Activated CD4-positive, alpha-beta memory T cell treated with anti-CD3 and anti-CD28 coated beads, Interleukin-2, amount 10 ng/mL, durations not matched to agents 7 days and 5 days (primary cell): Measurements from ENCODE around the gene YLPM1. TPM values are rescaled to one million over a fixed set of nuclear protein-coding genes. Genes with fewer than 3 reads are reported as not detected.

ENCODE experiments used
- CTCF ChIA-PET: fragments of 350-600 bp; sonication (Branson Sonifier 250); formaldehyde crosslinking; loops from one replicate; lab custom pipeline; 2021; ENCODE audit warnings: antibody characterized with exemption, inconsistent platforms; lab: Charles Lee
- POLR2A ChIA-PET: fragments of 350-600 bp; sonication (Branson Sonifier 250); formaldehyde crosslinking; loops from one replicate; lab custom pipeline; 2021; ENCODE audit warnings: antibody characterized with exemption; lab: Charles Lee
- DNase-seq: peaks from one replicate; pipeline ENCODE4 v3.0.0-alpha.2; 2020
- H3K27ac Mint-ChIP-seq: one replicate; pipeline ENCODE4 v1.8.0; 2021; ENCODE audit warnings: mild to moderate bottlenecking, mixed read lengths
- H3K27me3 Mint-ChIP-seq: one replicate; pipeline ENCODE4 v1.8.0; 2021; ENCODE audit warnings: mixed read lengths
- H3K36me3 Mint-ChIP-seq: one replicate; pipeline ENCODE4 v1.8.0; 2021; ENCODE audit warnings: low read depth, mixed read lengths
- H3K4me1 Mint-ChIP-seq: one replicate; pipeline ENCODE4 v1.8.0; 2021; ENCODE audit warnings: mixed read lengths
- H3K4me3 Mint-ChIP-seq: one replicate; pipeline ENCODE4 v1.8.0; 2021; ENCODE audit warnings: mild to moderate bottlenecking, mixed read lengths
- H3K9me3 Mint-ChIP-seq: one replicate; pipeline ENCODE4 v1.8.0; 2021; ENCODE audit warnings: mixed read lengths
- total RNA-seq, 2 experiments: library from RNA; stranded (reverse); gene quantifications; one replicate each; pipeline ENCODE4 v1.2.3, GENCODE V29; 2021

The YLPM1 gene
- total RNA-seq, 2 experiments from 2014 or later = 52.3 to 55.4 TPM

GRCh38 chr14:74799765-74800164, 36.6 kb downstream of the YLPM1 start:
- POLR2A ChIA-PET = interaction anchor here (1.0 kb wide), 1 partner anchor 37 kb away, joined by 4 read pairs; the partner anchor contains the start of gene YLPM1

GRCh38 chr14:74800780-74801179, 37.7 kb downstream of the YLPM1 start:
- H3K27ac Mint-ChIP-seq = no peak overlapping the region
- H3K4me3 Mint-ChIP-seq = no peak overlapping the region
- H3K9me3 Mint-ChIP-seq = no peaks in the 10 kb centered on the region
- peaks cover 48% of the 10 kb centered on the region for H3K36me3 Mint-ChIP-seq
- POLR2A ChIA-PET = interaction anchor here (1.0 kb wide), 1 partner anchor 38 kb away, joined by 4 read pairs; the partner anchor contains the start of gene YLPM1
- no peak for DNase-seq
- no peaks in the 10 kb centered on the region for H3K4me1 Mint-ChIP-seq
- CTCF ChIA-PET = interaction anchor here (1.0 kb wide), 1 partner anchor 10 kb away, joined by 3 read pairs; no protein-coding TSS in a partner anchor
- H3K27me3 Mint-ChIP-seq = no peaks in the 10 kb centered on the region

More at GRCh38 chr14:74799765-74800164, 36.6 kb downstream of the YLPM1 start:
- Mint-ChIP-seq H3K9me3 (no peaks in the 10 kb centered on the region), H3K36me3 (peaks cover 57% of the 10 kb centered on the region), H3K27ac (no peak overlapping the region), H3K4me1 (no peaks in the 10 kb centered on the region), H3K4me3 (no peak overlapping the region), H3K27me3 (no peaks in the 10 kb centered on the region)
- no peak for DNase-seq
- CTCF ChIA-PET = no interaction called here

- no peaks in the 10 kb centered on the region for H3K9me3 Mint-ChIP-seq
- H3K27ac Mint-ChIP-seq = no peak overlapping the region
- DNase-seq = no peak
- H3K4me3 Mint-ChIP-seq = no peak overlapping the region
- POLR2A ChIA-PET = no interaction called here
- no peaks in the 10 kb centered on the region for H3K27me3 Mint-ChIP-seq
- CTCF ChIA-PET = no interaction called here
- H3K36me3 Mint-ChIP-seq = peaks cover 44% of the 10 kb centered on the region
- H3K4me1 Mint-ChIP-seq = no peaks in the 10 kb centered on the region
Observed at GRCh38 chr14:74801396-74801795, 38.3 kb downstream of the YLPM1 start.

- ChIA-PET CTCF (interaction anchor here (0.7 to 3.6 kb wide), 7 partner anchors 8 to 197 kb away, joined by 3 to 16 read pairs (median 3); partner anchors contain the start of genes AREL1, FCF1 and LTBP2), POLR2A (interaction anchor here (1.1 kb wide), 1 partner anchor 195 kb away, joined by 3 read pairs; no protein-coding TSS in a partner anchor)
- no peaks in the 10 kb centered on the region for H3K9me3 Mint-ChIP-seq
- no peaks in the 10 kb centered on the region for H3K4me1 Mint-ChIP-seq
- peaks cover 36% of the 10 kb centered on the region for H3K36me3 Mint-ChIP-seq
- no peaks in the 10 kb centered on the region for H3K27me3 Mint-ChIP-seq
- peak; percentile 42 for DNase-seq
- H3K27ac Mint-ChIP-seq = peak overlapping the region; percentile 17
- no peak overlapping the region for H3K4me3 Mint-ChIP-seq
Observed at GRCh38 chr14:74804219-74804825, 41.2 kb downstream of the YLPM1 start.

GRCh38 chr14:74807853-74808545, 44.9 kb downstream of the YLPM1 start:
- CTCF ChIA-PET = no interaction called here
- POLR2A ChIA-PET = no interaction called here
- no peaks in the 10 kb centered on the region for H3K9me3 Mint-ChIP-seq
- DNase-seq = no peak
- no peaks in the 10 kb centered on the region for H3K27me3 Mint-ChIP-seq
- H3K4me3 Mint-ChIP-seq = no peak overlapping the region
- H3K27ac Mint-ChIP-seq = no peak overlapping the region
- peaks cover 48% of the 10 kb centered on the region for H3K36me3 Mint-ChIP-seq
- peaks cover 2% of the 10 kb centered on the region for H3K4me1 Mint-ChIP-seq

GRCh38 chr14:74816124-74816523, 53.0 kb downstream of the YLPM1 start:
- peaks cover 9% of the 10 kb centered on the region for H3K4me1 Mint-ChIP-seq
- CTCF ChIA-PET = interaction anchor here (0.7 kb wide), 1 partner anchor 38 kb away, joined by 4 read pairs; no protein-coding TSS in a partner anchor
- no peak overlapping the region for H3K4me3 Mint-ChIP-seq
- H3K36me3 Mint-ChIP-seq = peaks cover 78% of the 10 kb centered on the region
- DNase-seq = no peak
- no peaks in the 10 kb centered on the region for H3K27me3 Mint-ChIP-seq
- H3K27ac Mint-ChIP-seq = no peak overlapping the region
- POLR2A ChIA-PET = no interaction called here
- H3K9me3 Mint-ChIP-seq = no peaks in the 10 kb centered on the region

- POLR2A ChIA-PET = no interaction called here
- Mint-ChIP-seq H3K9me3 (no peaks in the 10 kb centered on the region), H3K27me3 (no peaks in the 10 kb centered on the region), H3K4me3 (no peak overlapping the region), H3K27ac (no peak overlapping the region), H3K36me3 (peaks cover 62% of the 10 kb centered on the region), H3K4me1 (peaks cover 5% of the 10 kb centered on the region)
- CTCF ChIA-PET = interaction anchor here (0.6 kb wide), 1 partner anchor 13 kb away, joined by 4 read pairs; no protein-coding TSS in a partner anchor
- no peak for DNase-seq
Observed at GRCh38 chr14:74820288-74820687, 57.2 kb downstream of the YLPM1 start.

- CTCF ChIA-PET = no interaction called here
- no peak for DNase-seq
- POLR2A ChIA-PET = no interaction called here
- H3K27me3 Mint-ChIP-seq = no peaks in the 10 kb centered on the region
- H3K4me3 Mint-ChIP-seq = no peak overlapping the region
- peaks cover 3% of the 10 kb centered on the region for H3K4me1 Mint-ChIP-seq
- H3K36me3 Mint-ChIP-seq = peaks cover 52% of the 10 kb centered on the region
- no peaks in the 10 kb centered on the region for H3K9me3 Mint-ChIP-seq
- H3K27ac Mint-ChIP-seq = no peak overlapping the region
Observed at GRCh38 chr14:74821267-74821915, 58.3 kb downstream of the YLPM1 start.

GRCh38 chr14:74824997-74825396, 61.9 kb downstream of the YLPM1 start:
- Mint-ChIP-seq H3K4me3 (no peak overlapping the region), H3K27ac (no peak overlapping the region), H3K36me3 (peaks cover 46% of the 10 kb centered on the region), H3K9me3 (no peaks in the 10 kb centered on the region), H3K27me3 (no peaks in the 10 kb centered on the region), H3K4me1 (peaks cover 3% of the 10 kb centered on the region)
- DNase-seq = no peak
- ChIA-PET CTCF (no interaction called here), POLR2A (no interaction called here)

GRCh38 chr14:74826574-74826973, 63.5 kb downstream of the YLPM1 start:
- H3K9me3 Mint-ChIP-seq = no peaks in the 10 kb centered on the region
- H3K27me3 Mint-ChIP-seq = no peaks in the 10 kb centered on the region
- H3K4me3 Mint-ChIP-seq = no peak overlapping the region
- DNase-seq = no peak
- peaks cover 3% of the 10 kb centered on the region for H3K4me1 Mint-ChIP-seq
- H3K36me3 Mint-ChIP-seq = peaks cover 37% of the 10 kb centered on the region
- ChIA-PET POLR2A (no interaction called here), CTCF (interaction anchor here (0.6 to 1.3 kb wide), 2 partner anchors 35 to 269 kb away, joined by 4 to 5 read pairs; no protein-coding TSS in a partner anchor)
- no peak overlapping the region for H3K27ac Mint-ChIP-seq

GRCh38 chr14:74829251-74829650, 66.1 kb downstream of the YLPM1 start:
- Mint-ChIP-seq H3K27ac (no peak overlapping the region), H3K27me3 (no peaks in the 10 kb centered on the region), H3K9me3 (no peaks in the 10 kb centered on the region), H3K4me1 (peaks cover 3% of the 10 kb centered on the region), H3K36me3 (peaks cover 27% of the 10 kb centered on the region), H3K4me3 (no peak overlapping the region)
- POLR2A ChIA-PET = no interaction called here
- DNase-seq = no peak
- CTCF ChIA-PET = no interaction called here

GRCh38 chr14:74832849-74833248, 69.7 kb downstream of the YLPM1 start:
- CTCF ChIA-PET = interaction anchor here (0.7 kb wide), 1 partner anchor 13 kb away, joined by 4 read pairs; no protein-coding TSS in a partner anchor

More at GRCh38 chr14:74832849-74833248, 69.7 kb downstream of the YLPM1 start:
- no peak overlapping the region for H3K4me3 Mint-ChIP-seq
- H3K27ac Mint-ChIP-seq = no peak overlapping the region
- peaks cover 35% of the 10 kb centered on the region for H3K36me3 Mint-ChIP-seq
- H3K4me1 Mint-ChIP-seq = peaks cover 25% of the 10 kb centered on the region
- no peaks in the 10 kb centered on the region for H3K9me3 Mint-ChIP-seq
- H3K27me3 Mint-ChIP-seq = no peaks in the 10 kb centered on the region
- POLR2A ChIA-PET = no interaction called here
- DNase-seq = no peak
